Measurements from ENCODE around the gene UBE2Z. TPM values are rescaled to one million over a fixed set of nuclear protein-coding genes. Genes with fewer than 3 reads are reported as not detected.

UBE2Z gene
- total RNA-seq, 1 donor from 2014 or later: 76.5 TPM

GRCh38 chr17:48890086-48890485 is 18.1 kb upstream of the UBE2Z start:
- no peaks in the 10 kb centered on the region for H3K4me1 Mint-ChIP-seq (ENCODE audit: low read depth, unreplicated experiment)
- peaks cover 5% of the 10 kb centered on the region for H3K27me3 Mint-ChIP-seq (ENCODE audit: unreplicated experiment)
- no peak overlapping the region for H3K27ac Mint-ChIP-seq (ENCODE audit: unreplicated experiment)
- H3K9me3 Mint-ChIP-seq (ENCODE audit: unreplicated experiment): peaks cover 6% of the 10 kb centered on the region
- no peak for TF ChIP-seq CTCF (IDR thresholded peaks at IDR 0.05; ENCODE audit: partially characterized antibody, unreplicated experiment)
- H3K36me3 Mint-ChIP-seq (ENCODE audit: unreplicated experiment): no peaks in the 10 kb centered on the region
- no peak overlapping the region for H3K4me3 Mint-ChIP-seq (ENCODE audit: unreplicated experiment)
- no peak for DNase-seq

- no peak for TF ChIP-seq CTCF (IDR thresholded peaks at IDR 0.05; ENCODE audit: partially characterized antibody, unreplicated experiment)
- H3K4me1 Mint-ChIP-seq (ENCODE audit: low read depth, unreplicated experiment): no peaks in the 10 kb centered on the region
- peaks cover 6% of the 10 kb centered on the region for H3K9me3 Mint-ChIP-seq (ENCODE audit: unreplicated experiment)
- peak overlapping the region; percentile 99 for H3K4me3 Mint-ChIP-seq (ENCODE audit: unreplicated experiment)
- DNase-seq: no peak
- peaks cover 6% of the 10 kb centered on the region for H3K27me3 Mint-ChIP-seq (ENCODE audit: unreplicated experiment)
- H3K36me3 Mint-ChIP-seq (ENCODE audit: unreplicated experiment): no peaks in the 10 kb centered on the region
- H3K27ac Mint-ChIP-seq (ENCODE audit: unreplicated experiment): peak overlapping the region; percentile 79
Observed at GRCh38 chr17:48892940-48893645, 15.1 kb upstream of the UBE2Z start.

GRCh38 chr17:48893646-48894508 is 14.3 kb upstream of the UBE2Z start:
- no peaks in the 10 kb centered on the region for H3K4me1 Mint-ChIP-seq (ENCODE audit: low read depth, unreplicated experiment)
- H3K36me3 Mint-ChIP-seq (ENCODE audit: unreplicated experiment): no peaks in the 10 kb centered on the region
- peaks cover 6% of the 10 kb centered on the region for H3K27me3 Mint-ChIP-seq (ENCODE audit: unreplicated experiment)
- no peak for DNase-seq
- H3K9me3 Mint-ChIP-seq (ENCODE audit: unreplicated experiment): peaks cover 6% of the 10 kb centered on the region
- no peak for TF ChIP-seq CTCF (IDR thresholded peaks at IDR 0.05; ENCODE audit: partially characterized antibody, unreplicated experiment)
- H3K27ac Mint-ChIP-seq (ENCODE audit: unreplicated experiment): no peak overlapping the region
- H3K4me3 Mint-ChIP-seq (ENCODE audit: unreplicated experiment): peak overlapping the region; percentile 99

- no peak for TF ChIP-seq CTCF (IDR thresholded peaks at IDR 0.05; ENCODE audit: partially characterized antibody, unreplicated experiment)
Observed at GRCh38 chr17:48894886-48895285, 13.3 kb upstream of the UBE2Z start.

GRCh38 chr17:48901241-48901640 is 7.0 kb upstream of the UBE2Z start:
- TF ChIP-seq CTCF (IDR thresholded peaks at IDR 0.05; ENCODE audit: partially characterized antibody, unreplicated experiment): no peak
- no peaks in the 10 kb centered on the region for H3K36me3 Mint-ChIP-seq (ENCODE audit: unreplicated experiment)
- no peak for DNase-seq
- peaks cover 1% of the 10 kb centered on the region for H3K9me3 Mint-ChIP-seq (ENCODE audit: unreplicated experiment)
- H3K4me1 Mint-ChIP-seq (ENCODE audit: low read depth, unreplicated experiment): no peaks in the 10 kb centered on the region
- peaks cover 1% of the 10 kb centered on the region for H3K27me3 Mint-ChIP-seq (ENCODE audit: unreplicated experiment)
- no peak overlapping the region for H3K4me3 Mint-ChIP-seq (ENCODE audit: unreplicated experiment)
- H3K27ac Mint-ChIP-seq (ENCODE audit: unreplicated experiment): no peak overlapping the region

More at GRCh38 chr17:48894886-48895285, 13.3 kb upstream of the UBE2Z start:
- Mint-ChIP-seq H3K9me3 (ENCODE audit: unreplicated experiment) (peaks cover 6% of the 10 kb centered on the region), H3K4me1 (ENCODE audit: low read depth, unreplicated experiment) (no peaks in the 10 kb centered on the region), H3K27me3 (ENCODE audit: unreplicated experiment) (peaks cover 6% of the 10 kb centered on the region), H3K36me3 (ENCODE audit: unreplicated experiment) (no peaks in the 10 kb centered on the region), H3K27ac (ENCODE audit: unreplicated experiment) (no peak overlapping the region), H3K4me3 (ENCODE audit: unreplicated experiment) (no peak overlapping the region)
- no peak for DNase-seq

All from glutamatergic neuron (in vitro differentiated cells).